Peyer's patch (tissue), 4 donors: Measurements from ENCODE around the gene ANKRD34B. TPM values are rescaled to one million over a fixed set of nuclear protein-coding genes. Genes with fewer than 3 reads are reported as not detected.

Experiments used
- DNase-seq, 3 donors: peaks; one replicate each; pipeline ENCODE4 v3.0.0-alpha.2; 2017 to 2019
- H3K27ac ChIP-seq, 4 donors: fragments of 200-600 bp; sonication (generic); one replicate each; pipeline ENCODE4 v1.5.1; 2016 to 2019
- H3K27me3 ChIP-seq, 2 donors: fragments of 200-600 bp; sonication (generic); one replicate each; pipeline ENCODE4 v1.5.1; 2019
- H3K36me3 ChIP-seq, 3 donors: fragments of 200-600 bp; sonication (generic); one replicate each; pipeline ENCODE4 v1.5.1; 2016 to 2019
- H3K4me1 ChIP-seq, 4 donors: fragments of 200-600 bp; sonication (generic); one replicate each; pipeline ENCODE4 v1.5.1; 2016 to 2019
- H3K4me3 ChIP-seq, 4 donors: fragments of 200-600 bp; sonication (generic); 1 replicate in 3 of 4; 2 replicates in 1 of 4; pipeline ENCODE4 v1.5.1; 2016 to 2019; ENCODE audit warnings: mild to moderate bottlenecking in 1 of 4
- H3K9me3 ChIP-seq, 4 donors: fragments of 200-600 bp; sonication (generic); one replicate each; pipeline ENCODE4 v1.5.1; 2016 to 2019; ENCODE audit warnings: mild to moderate bottlenecking in 1 of 4
- CTCF ChIP-seq, 6 experiments: fragments of 450-650 bp in 4 of 6; fragments of 200-600 bp in 2 of 6; sonication (generic) in 1 of 6; IDR thresholded peaks; one replicate each; pipeline ENCODE4 v1.5.1; 2017 to 2019; ENCODE audit warnings: antibody characterized with exemption in 6 of 6, mild to moderate bottlenecking in 3 of 6, moderate library complexity in 1 of 6
- POLR2A ChIP-seq, 2 donors: fragments of 450-650 bp; IDR thresholded peaks; one replicate each; pipeline ENCODE4 v1.5.1; 2017; ENCODE audit warnings: antibody characterized with exemption in 2 of 2, mild to moderate bottlenecking in 2 of 2, moderate library complexity in 2 of 2
- total RNA-seq, 4 donors: library from RNA; depleted of rRNA; stranded (reverse); fragments of >200 nt; gene quantifications; one replicate each; pipeline ENCODE4 v1.1.0, GENCODE V29; 2016

Gene ANKRD34B
- not detected for total RNA-seq

GRCh38 chr5:80569961-80570786 is at the start of gene ANKRD34B:
Gene ANKRD34B, minus strand, starts transcription at chr5:80570280. Its CDS starts 10,261 bp downstream, at chr5:80560019.
- DNase-seq: no peak
- TF ChIP-seq POLR2A (IDR thresholded peaks at IDR 0.05) (no peak), CTCF (IDR thresholded peaks at IDR 0.05) (no peak)
- H3K36me3 ChIP-seq: no peaks in the 10 kb centered on the region
- H3K4me1 ChIP-seq: peaks cover 0 to 17% (median 7%) of the 10 kb centered on the region in 4 donors
- H3K27ac ChIP-seq: no peak within 1 kb of the TSS
- peak within 1 kb of the TSS in 3 of 4 donors; percentile 20 to 33 (median 26) for H3K4me3 ChIP-seq
- peaks cover 0 to 13% of the 10 kb centered on the region in 2 donors for H3K27me3 ChIP-seq
- H3K9me3 ChIP-seq: no peaks in the 10 kb centered on the region

GRCh38 chr5:80619086-80619485 is 49.0 kb upstream of the ANKRD34B start:
- Histone ChIP-seq H3K4me1 (no peaks in the 10 kb centered on the region), H3K27ac (no peak overlapping the region), H3K36me3 (no peaks in the 10 kb centered on the region), H3K4me3 (no peak overlapping the region), H3K27me3 (no peaks in the 10 kb centered on the region), H3K9me3 (no peaks in the 10 kb centered on the region)
- TF ChIP-seq POLR2A (IDR thresholded peaks at IDR 0.05): no peak
- no peak for TF ChIP-seq CTCF (IDR thresholded peaks at IDR 0.05)
- no peak for DNase-seq

GRCh38 chr5:80618438-80618837 is 48.4 kb upstream of the ANKRD34B start:
- no peaks in the 10 kb centered on the region for H3K36me3 ChIP-seq
- no peaks in the 10 kb centered on the region for H3K27me3 ChIP-seq
- no peaks in the 10 kb centered on the region for H3K4me1 ChIP-seq
- no peak for DNase-seq
- TF ChIP-seq POLR2A (IDR thresholded peaks at IDR 0.05) (no peak), CTCF (IDR thresholded peaks at IDR 0.05) (no peak)
- no peaks in the 10 kb centered on the region for H3K9me3 ChIP-seq
- no peak overlapping the region for H3K27ac ChIP-seq
- no peak overlapping the region for H3K4me3 ChIP-seq

GRCh38 chr5:80615266-80615914 is 45.3 kb upstream of the ANKRD34B start:
- DNase-seq: no peak
- TF ChIP-seq POLR2A (IDR thresholded peaks at IDR 0.05) (no peak), CTCF (IDR thresholded peaks at IDR 0.05) (no peak)
- Histone ChIP-seq H3K4me1 (no peaks in the 10 kb centered on the region), H3K36me3 (no peaks in the 10 kb centered on the region), H3K27me3 (no peaks in the 10 kb centered on the region), H3K4me3 (no peak overlapping the region), H3K27ac (no peak overlapping the region), H3K9me3 (no peaks in the 10 kb centered on the region)

GRCh38 chr5:80609692-80610091 is 39.6 kb upstream of the ANKRD34B start:
- Histone ChIP-seq H3K9me3 (no peaks in the 10 kb centered on the region), H3K36me3 (no peaks in the 10 kb centered on the region), H3K27me3 (no peaks in the 10 kb centered on the region), H3K4me3 (no peak overlapping the region), H3K27ac (no peak overlapping the region), H3K4me1 (no peaks in the 10 kb centered on the region)
- no peak for DNase-seq
- no peak for TF ChIP-seq CTCF (IDR thresholded peaks at IDR 0.05)
- TF ChIP-seq POLR2A (IDR thresholded peaks at IDR 0.05): no peak
